GM06990 (cell line): ENCODE measurements around the gene PHF23.
A peak's percentile ranks its signal among the peaks of the same experiment; 100 is the strongest.

Experiments
- DNase-seq: peaks from one replicate; pipeline ENCODE4 v3.0.0-alpha.2; 2011; ENCODE audit not compliant: insufficient read length; ENCODE audit errors: extremely low read depth
- H3K27me3 ChIP-seq: replicated peaks from 2 replicates; pipeline ENCODE4 v1.6.0; 2011; ENCODE audit warnings: low read length; ENCODE audit not compliant: control insufficient read depth, insufficient read depth
- H3K36me3 ChIP-seq: 2 replicates; pipeline ENCODE4 v1.5.1; 2011; ENCODE audit warnings: low read length; ENCODE audit not compliant: control insufficient read depth, insufficient read depth
- H3K4me3 ChIP-seq: replicated peaks from 2 replicates; pipeline ENCODE4 v1.5.1; 2011; ENCODE audit warnings: low read depth, mild to moderate bottlenecking, control low read depth, low read length
- TF ChIP-seq, protein P1 (sequence below): IDR thresholded peaks from 2 replicates; pipeline ENCODE4 v1.5.1; 2011; ENCODE audit warnings: low read length, control low read depth, mild to moderate bottlenecking, inconsistent platforms; ENCODE audit not compliant: insufficient read depth, poor library complexity, severe bottlenecking

The PHF23 gene

DNA sequence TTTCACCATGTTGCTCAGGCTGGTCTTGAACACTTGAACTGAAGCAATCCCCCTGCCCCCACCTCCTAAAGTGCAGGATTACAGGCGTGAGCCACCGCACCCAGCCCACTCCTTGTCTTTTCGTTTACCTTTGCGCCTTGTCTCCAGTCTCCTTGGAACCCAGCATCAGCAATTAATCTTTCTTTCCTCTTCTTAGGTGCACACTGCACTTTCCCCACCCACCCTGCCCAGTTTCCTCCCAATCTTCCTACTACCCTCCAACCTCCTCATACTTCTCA, 24.5 kb upstream of the PHF23 start:
- H3K27me3 ChIP-seq, result peaks cover 2% of the 10 kb centered on the region; the same call in 1 of the 2 replicates
- no peak for DNase-seq
- H3K36me3 ChIP-seq, result peaks cover 5% of the 10 kb centered on the region
- H3K4me3 ChIP-seq, result no peak overlapping the region
- TF ChIP-seq, protein P1, sequence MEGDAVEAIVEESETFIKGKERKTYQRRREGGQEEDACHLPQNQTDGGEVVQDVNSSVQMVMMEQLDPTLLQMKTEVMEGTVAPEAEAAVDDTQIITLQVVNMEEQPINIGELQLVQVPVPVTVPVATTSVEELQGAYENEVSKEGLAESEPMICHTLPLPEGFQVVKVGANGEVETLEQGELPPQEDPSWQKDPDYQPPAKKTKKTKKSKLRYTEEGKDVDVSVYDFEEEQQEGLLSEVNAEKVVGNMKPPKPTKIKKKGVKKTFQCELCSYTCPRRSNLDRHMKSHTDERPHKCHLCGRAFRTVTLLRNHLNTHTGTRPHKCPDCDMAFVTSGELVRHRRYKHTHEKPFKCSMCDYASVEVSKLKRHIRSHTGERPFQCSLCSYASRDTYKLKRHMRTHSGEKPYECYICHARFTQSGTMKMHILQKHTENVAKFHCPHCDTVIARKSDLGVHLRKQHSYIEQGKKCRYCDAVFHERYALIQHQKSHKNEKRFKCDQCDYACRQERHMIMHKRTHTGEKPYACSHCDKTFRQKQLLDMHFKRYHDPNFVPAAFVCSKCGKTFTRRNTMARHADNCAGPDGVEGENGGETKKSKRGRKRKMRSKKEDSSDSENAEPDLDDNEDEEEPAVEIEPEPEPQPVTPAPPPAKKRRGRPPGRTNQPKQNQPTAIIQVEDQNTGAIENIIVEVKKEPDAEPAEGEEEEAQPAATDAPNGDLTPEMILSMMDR, result no peak

- Histone ChIP-seq H3K4me3 (no peak overlapping the region), H3K36me3 (peaks cover 5% of the 10 kb centered on the region), H3K27me3 (peaks cover 2% of the 10 kb centered on the region; the same call in 1 of the 2 replicates)
- DNase-seq, result no peak
- TF ChIP-seq, protein P1, result no peak
Observed at GRCh38 chr17:7262935-7263800, 23.9 kb upstream of the PHF23 start.

- DNase-seq, result no peak
- Histone ChIP-seq H3K4me3 (no peak within 1 kb of the TSS), H3K27me3 (peaks cover 2% of the 10 kb centered on the region; the same call in 1 of the 2 replicates), H3K36me3 (peaks cover 7% of the 10 kb centered on the region)
- TF ChIP-seq, protein P1, result no peak
Observed at GRCh38 chr17:7262192-7262934, 23.1 kb upstream of the PHF23 start, which contains the start of gene CLDN7. TSS of gene CLDN7 (minus strand) at chr17:7262478. CDS start at chr17:7262043, 435 bp downstream.

GRCh38 chr17:7261379-7262191, 22.3 kb upstream of the PHF23 start:
- DNase-seq, result no peak
- Histone ChIP-seq H3K4me3 (peak overlapping the region; percentile 14; the same call in 1 of the 2 replicates), H3K27me3 (peaks cover 2% of the 10 kb centered on the region; the same call in 1 of the 2 replicates)

DNA sequence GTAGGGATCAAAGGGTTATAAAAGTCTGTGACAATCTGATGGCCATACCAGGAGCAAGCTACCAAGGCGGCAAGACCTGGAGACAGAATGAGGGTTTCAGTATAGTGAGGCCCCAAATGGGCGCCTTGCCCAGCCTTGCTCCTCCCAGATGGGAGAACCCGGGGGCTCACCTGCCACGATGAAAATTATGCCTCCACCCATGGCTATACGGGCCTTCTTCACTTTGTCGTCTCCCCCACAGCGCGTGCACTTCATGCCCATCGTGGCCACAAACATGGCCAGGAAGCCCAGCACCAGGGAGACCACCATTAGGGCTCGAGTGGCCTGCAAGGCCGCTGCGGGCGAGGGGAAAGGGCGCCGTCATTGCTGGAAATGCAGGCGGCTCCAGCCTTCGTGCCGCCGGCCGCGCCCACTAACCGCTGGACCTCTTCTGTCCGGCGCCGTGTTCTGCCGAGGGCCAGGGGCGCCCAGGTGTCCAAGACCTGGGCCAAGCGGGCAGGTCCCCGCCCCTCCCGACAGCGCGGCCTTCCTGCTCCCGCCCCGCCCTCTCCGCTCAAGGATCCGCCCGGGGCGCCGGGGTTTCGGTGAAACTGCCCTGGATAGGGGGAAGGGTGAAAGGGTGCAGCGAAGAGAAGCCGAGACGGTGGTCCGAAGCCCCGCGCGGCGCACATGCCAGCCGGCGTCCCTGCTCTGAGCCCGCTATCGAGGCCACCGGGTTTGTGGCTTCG, 21.6 kb upstream of the PHF23 start:
- peak overlapping the region; percentile 14 for H3K4me3 ChIP-seq
- H3K36me3 ChIP-seq, result peaks cover 13% of the 10 kb centered on the region
- TF ChIP-seq, protein P1, result no peak
- no peak for DNase-seq
- peaks cover 2% of the 10 kb centered on the region; the same call in 1 of the 2 replicates for H3K27me3 ChIP-seq

More at GRCh38 chr17:7261379-7262191, 22.3 kb upstream of the PHF23 start:
- TF ChIP-seq, protein P1, result no peak
- peaks cover 11% of the 10 kb centered on the region for H3K36me3 ChIP-seq
